SJCRH30 (cell line): ENCODE results near the gene C10orf67. TPM values are rescaled to one million over a fixed set of nuclear protein-coding genes. Genes with fewer than 3 reads are reported as not detected.
"Not testable (repeated sequence)": the region's sequence is repeated elsewhere in the genome, so short reads cannot be mapped to it uniquely, and the experiment has no call there.

Experiments
- DNase-seq, 2 experiments: peaks; one replicate each; pipeline ENCODE4 v3.0.0-alpha.2; 2015 to 2020
- H3K27ac ChIP-seq: fragments of 250-450 bp; sonication (Bioruptor Pico); 2 replicates; pipeline ENCODE4 v1.5.1; 2020; ENCODE audit warnings: mild to moderate bottlenecking, moderate library complexity
- H3K27me3 ChIP-seq: fragments of 250-450 bp; sonication (Bioruptor Pico); 2 replicates; pipeline ENCODE4 v1.5.1; 2020; ENCODE audit warnings: mild to moderate bottlenecking, moderate library complexity
- H3K36me3 ChIP-seq: fragments of 250-450 bp; sonication (Bioruptor Pico); 2 replicates; pipeline ENCODE4 v1.5.1; 2020; ENCODE audit warnings: mild to moderate bottlenecking, moderate library complexity
- H3K4me1 ChIP-seq: fragments of 250-450 bp; sonication (Bioruptor Pico); 2 replicates; pipeline ENCODE4 v1.5.1; 2020; ENCODE audit warnings: mild to moderate bottlenecking, moderate library complexity
- H3K4me3 ChIP-seq: fragments of 250-450 bp; sonication (Bioruptor Pico); 2 replicates; pipeline ENCODE4 v1.5.1; 2020; ENCODE audit warnings: mild to moderate bottlenecking, moderate library complexity
- H3K9me3 ChIP-seq: fragments of 250-450 bp; sonication (Bioruptor Pico); replicated peaks from 2 replicates; pipeline ENCODE4 v1.5.1; 2020; ENCODE audit warnings: mild to moderate bottlenecking, moderate library complexity
- total RNA-seq: library from RNA; depleted of rRNA; stranded (reverse); fragments of >200 nt; shearing (Covaris generic); gene quantifications from 2 replicates; pipeline ENCODE4 v1.2.3, GENCODE V29; 2014

C10orf67 gene
- total RNA-seq, 1 experiment from 2014 or later, result 0.16 TPM

GRCh38 chr10:23284674-23285335 lies 59.8 kb downstream of the C10orf67 start:
- Histone ChIP-seq H3K27ac (no peak overlapping the region), H3K27me3 (0 out of 2 replicates have a peak, but pooled peaks cover 3% of the 10 kb centered on the region), H3K36me3 (no peaks in the 10 kb centered on the region), H3K9me3 (no peaks in the 10 kb centered on the region; the same call in 1 of the 2 replicates), H3K4me3 (no peak overlapping the region), H3K4me1 (no peaks in the 10 kb centered on the region)
- DNase-seq, result no peak

- Histone ChIP-seq H3K4me1 (no peaks in the 10 kb centered on the region), H3K4me3 (no peak overlapping the region), H3K27ac (no peak overlapping the region), H3K27me3 (0 out of 2 replicates have a peak, but pooled peaks cover 3% of the 10 kb centered on the region), H3K9me3 (no peaks in the 10 kb centered on the region; the same call in 1 of the 2 replicates), H3K36me3 (no peaks in the 10 kb centered on the region)
- no peak for DNase-seq
These were observed 60.4 kb downstream of the C10orf67 start for GRCh38 chr10:23284155-23284554.

- H3K4me3 ChIP-seq, result no peak overlapping the region
- no peak for DNase-seq
These were observed 60.9 kb downstream of the C10orf67 start for GRCh38 chr10:23283680-23284079.

GRCh38 chr10:23281044-23281433 lies 63.6 kb downstream of the C10orf67 start:
- no peak overlapping the region for H3K4me3 ChIP-seq
- no peaks in the 10 kb centered on the region for H3K36me3 ChIP-seq
- H3K9me3 ChIP-seq, result no peaks in the 10 kb centered on the region; the same call in 1 of the 2 replicates
- DNase-seq, result no peak
- 0 out of 2 replicates have a peak, but pooled peaks cover 3% of the 10 kb centered on the region for H3K27me3 ChIP-seq
- H3K4me1 ChIP-seq, result no peaks in the 10 kb centered on the region
- no peak overlapping the region for H3K27ac ChIP-seq

More at GRCh38 chr10:23283680-23284079, 60.9 kb downstream of the C10orf67 start:
- Histone ChIP-seq H3K27me3 (0 out of 2 replicates have a peak, but pooled peaks cover 3% of the 10 kb centered on the region), H3K4me1 (no peaks in the 10 kb centered on the region), H3K36me3 (no peaks in the 10 kb centered on the region), H3K27ac (no peak overlapping the region), H3K9me3 (no peaks in the 10 kb centered on the region; the same call in 1 of the 2 replicates)

GRCh38 chr10:23280419-23281043 lies 64.1 kb downstream of the C10orf67 start:
- 0 out of 2 replicates have a peak, but pooled peaks cover 3% of the 10 kb centered on the region for H3K27me3 ChIP-seq
- H3K4me1 ChIP-seq, result no peaks in the 10 kb centered on the region
- no peak for DNase-seq
- H3K4me3 ChIP-seq, result no peak overlapping the region
- H3K9me3 ChIP-seq, result no peaks in the 10 kb centered on the region; the same call in 1 of the 2 replicates
- no peak overlapping the region for H3K27ac ChIP-seq
- H3K36me3 ChIP-seq, result no peaks in the 10 kb centered on the region

- Histone ChIP-seq H3K36me3 (no peaks in the 10 kb centered on the region), H3K9me3 (no peaks in the 10 kb centered on the region; the same call in 1 of the 2 replicates), H3K27me3 (no peaks in the 10 kb centered on the region), H3K4me1 (peaks cover 8% of the 10 kb centered on the region), H3K4me3 (no peak overlapping the region), H3K27ac (no peak overlapping the region)
- no peak for DNase-seq
These were observed 69.2 kb downstream of the C10orf67 start for GRCh38 chr10:23275355-23275754.

GRCh38 chr10:23274179-23274578 lies 70.4 kb downstream of the C10orf67 start:
- H3K36me3 ChIP-seq, H3K9me3 ChIP-seq, H3K27me3 ChIP-seq, H3K27ac ChIP-seq, DNase-seq, H3K4me3 ChIP-seq: not testable (repeated sequence)
- peaks cover 15% of the 10 kb centered on the region for H3K4me1 ChIP-seq

- Histone ChIP-seq H3K27me3 (no peaks in the 10 kb centered on the region), H3K4me1 (peaks cover 15% of the 10 kb centered on the region), H3K36me3 (no peaks in the 10 kb centered on the region), H3K4me3 (no peak overlapping the region), H3K27ac (peak overlapping the region; percentile 45), H3K9me3 (no peaks in the 10 kb centered on the region; the same call in 1 of the 2 replicates)
- DNase-seq, result peak; percentile 87 to 88
These were observed 74.1 kb downstream of the C10orf67 start for GRCh38 chr10:23270531-23270930.

- no peak overlapping the region for H3K4me3 ChIP-seq
- DNase-seq, result no peak
- H3K27me3 ChIP-seq, result no peaks in the 10 kb centered on the region
- peaks cover 8% of the 10 kb centered on the region for H3K4me1 ChIP-seq
- H3K36me3 ChIP-seq, result no peaks in the 10 kb centered on the region
- H3K27ac ChIP-seq, result no peak overlapping the region
- H3K9me3 ChIP-seq, result no peaks in the 10 kb centered on the region
These were observed 81.0 kb downstream of the C10orf67 start for GRCh38 chr10:23263441-23264164.

- Histone ChIP-seq H3K4me1 (peaks cover 8% of the 10 kb centered on the region), H3K36me3 (no peaks in the 10 kb centered on the region), H3K4me3 (no peak overlapping the region), H3K9me3 (no peaks in the 10 kb centered on the region), H3K27me3 (no peaks in the 10 kb centered on the region), H3K27ac (no peak overlapping the region)
- DNase-seq, result no peak
These were observed 81.7 kb downstream of the C10orf67 start for GRCh38 chr10:23262928-23263327.

GRCh38 chr10:23258516-23258915 lies 86.1 kb downstream of the C10orf67 start:
- Histone ChIP-seq H3K4me3 (no peak overlapping the region), H3K27me3 (no peaks in the 10 kb centered on the region), H3K9me3 (no peaks in the 10 kb centered on the region), H3K4me1 (no peaks in the 10 kb centered on the region), H3K36me3 (no peaks in the 10 kb centered on the region), H3K27ac (no peak overlapping the region)
- DNase-seq, result no peak

- DNase-seq, result peak; percentile 27 to 68
- H3K36me3 ChIP-seq, result no peaks in the 10 kb centered on the region
These were observed 90.8 kb downstream of the C10orf67 start for GRCh38 chr10:23253780-23254179.

GRCh38 chr10:23252859-23253258 lies 91.7 kb downstream of the C10orf67 start:
- H3K9me3 ChIP-seq, H3K27ac ChIP-seq, H3K36me3 ChIP-seq, DNase-seq, H3K4me1 ChIP-seq, H3K4me3 ChIP-seq, H3K27me3 ChIP-seq: not testable (repeated sequence)

More at GRCh38 chr10:23253780-23254179, 90.8 kb downstream of the C10orf67 start:
- H3K9me3 ChIP-seq, result peaks cover 3% of the 10 kb centered on the region; the same call in 1 of the 2 replicates
- no peak overlapping the region for H3K4me3 ChIP-seq
- H3K27me3 ChIP-seq, result no peaks in the 10 kb centered on the region
- H3K4me1 ChIP-seq, result no peaks in the 10 kb centered on the region
- no peak overlapping the region for H3K27ac ChIP-seq

- not testable (repeated sequence) for H3K4me1 ChIP-seq, H3K36me3 ChIP-seq, H3K27ac ChIP-seq, H3K9me3 ChIP-seq, H3K4me3 ChIP-seq, DNase-seq, H3K27me3 ChIP-seq
These were observed 102.8 kb downstream of the C10orf67 start for GRCh38 chr10:23241779-23242178.

- DNase-seq, result no peak
- H3K27me3 ChIP-seq, result no peaks in the 10 kb centered on the region
- no peak overlapping the region for H3K4me3 ChIP-seq
- no peak overlapping the region for H3K27ac ChIP-seq
- no peaks in the 10 kb centered on the region for H3K9me3 ChIP-seq
- no peaks in the 10 kb centered on the region for H3K36me3 ChIP-seq
- no peaks in the 10 kb centered on the region for H3K4me1 ChIP-seq
These were observed 106.6 kb downstream of the C10orf67 start for GRCh38 chr10:23238015-23238414.
